Nephron (organoid): ENCODE measurements around the gene FBXO42.

ENCODE experiments used
- H3K27ac Mint-ChIP-seq, 3 experiments: 2 replicates each; pipeline ENCODE4 v1.8.0; 2020; ENCODE audit warnings: mixed read lengths in 3 of 3, mild to moderate bottlenecking in 2 of 3, moderate library complexity in 1 of 3
- H3K27me3 Mint-ChIP-seq: 2 replicates; pipeline ENCODE4 v1.8.0; 2021; ENCODE audit warnings: low read depth, mild to moderate bottlenecking, moderate library complexity, mixed read lengths
- H3K36me3 Mint-ChIP-seq: 2 replicates; pipeline ENCODE4 v1.8.0; 2020; ENCODE audit warnings: low read depth, mixed read lengths
- H3K4me1 Mint-ChIP-seq: 2 replicates; pipeline ENCODE4 v1.8.0; 2020; ENCODE audit warnings: mixed read lengths
- H3K4me3 Mint-ChIP-seq, 3 experiments: 2 replicates each; pipeline ENCODE4 v1.8.0; 2020; ENCODE audit warnings: mild to moderate bottlenecking in 3 of 3, mixed read lengths in 3 of 3, moderate library complexity in 2 of 3
- H3K9me3 Mint-ChIP-seq: 2 replicates; pipeline ENCODE4 v1.8.0; 2020; ENCODE audit warnings: mixed read lengths
- TF ChIP-seq, protein P1 (sequence below), 3 experiments: fragments of 200-600 bp; sonication (generic); IDR thresholded peaks; one replicate each; pipeline ENCODE4 v1.5.0; 2021; ENCODE audit warnings: antibody characterized with exemption in 3 of 3; ENCODE audit not compliant: unreplicated experiment in 3 of 3

The FBXO42 gene

DNA sequence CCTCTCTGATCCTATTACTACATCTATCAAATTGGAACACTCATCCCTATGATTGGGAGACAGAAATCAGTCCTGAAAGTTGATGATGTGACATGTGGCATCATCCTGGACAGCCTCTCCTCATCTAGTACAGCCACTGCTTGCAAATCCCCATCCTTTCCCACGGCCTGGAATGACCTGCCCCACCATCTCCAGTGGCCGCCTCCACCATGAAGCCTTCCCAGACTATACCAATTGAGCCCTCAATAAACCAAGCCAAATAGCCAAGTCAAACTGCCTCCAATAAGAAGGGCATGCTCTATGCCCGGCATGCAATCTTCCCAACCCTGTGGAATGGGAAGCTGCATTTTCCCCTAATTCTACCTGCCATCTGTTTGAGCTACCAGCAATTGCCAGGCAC lies 139.3 kb downstream of the FBXO42 start:
- H3K27ac Mint-ChIP-seq = peak overlapping the region in 2 of 3 experiments; percentile 30 to 67
- no peaks in the 10 kb centered on the region for H3K9me3 Mint-ChIP-seq
- no peaks in the 10 kb centered on the region for H3K36me3 Mint-ChIP-seq
- peaks cover 13% of the 10 kb centered on the region for H3K27me3 Mint-ChIP-seq
- TF ChIP-seq, protein P1, sequence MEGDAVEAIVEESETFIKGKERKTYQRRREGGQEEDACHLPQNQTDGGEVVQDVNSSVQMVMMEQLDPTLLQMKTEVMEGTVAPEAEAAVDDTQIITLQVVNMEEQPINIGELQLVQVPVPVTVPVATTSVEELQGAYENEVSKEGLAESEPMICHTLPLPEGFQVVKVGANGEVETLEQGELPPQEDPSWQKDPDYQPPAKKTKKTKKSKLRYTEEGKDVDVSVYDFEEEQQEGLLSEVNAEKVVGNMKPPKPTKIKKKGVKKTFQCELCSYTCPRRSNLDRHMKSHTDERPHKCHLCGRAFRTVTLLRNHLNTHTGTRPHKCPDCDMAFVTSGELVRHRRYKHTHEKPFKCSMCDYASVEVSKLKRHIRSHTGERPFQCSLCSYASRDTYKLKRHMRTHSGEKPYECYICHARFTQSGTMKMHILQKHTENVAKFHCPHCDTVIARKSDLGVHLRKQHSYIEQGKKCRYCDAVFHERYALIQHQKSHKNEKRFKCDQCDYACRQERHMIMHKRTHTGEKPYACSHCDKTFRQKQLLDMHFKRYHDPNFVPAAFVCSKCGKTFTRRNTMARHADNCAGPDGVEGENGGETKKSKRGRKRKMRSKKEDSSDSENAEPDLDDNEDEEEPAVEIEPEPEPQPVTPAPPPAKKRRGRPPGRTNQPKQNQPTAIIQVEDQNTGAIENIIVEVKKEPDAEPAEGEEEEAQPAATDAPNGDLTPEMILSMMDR (IDR thresholded peaks at IDR 0.05; ENCODE audit: unreplicated experiment in 3 of 3) = no peak
- peaks cover 24% of the 10 kb centered on the region for H3K4me1 Mint-ChIP-seq
- H3K4me3 Mint-ChIP-seq = peak overlapping the region in 1 of 3 experiments; percentile 28

DNA sequence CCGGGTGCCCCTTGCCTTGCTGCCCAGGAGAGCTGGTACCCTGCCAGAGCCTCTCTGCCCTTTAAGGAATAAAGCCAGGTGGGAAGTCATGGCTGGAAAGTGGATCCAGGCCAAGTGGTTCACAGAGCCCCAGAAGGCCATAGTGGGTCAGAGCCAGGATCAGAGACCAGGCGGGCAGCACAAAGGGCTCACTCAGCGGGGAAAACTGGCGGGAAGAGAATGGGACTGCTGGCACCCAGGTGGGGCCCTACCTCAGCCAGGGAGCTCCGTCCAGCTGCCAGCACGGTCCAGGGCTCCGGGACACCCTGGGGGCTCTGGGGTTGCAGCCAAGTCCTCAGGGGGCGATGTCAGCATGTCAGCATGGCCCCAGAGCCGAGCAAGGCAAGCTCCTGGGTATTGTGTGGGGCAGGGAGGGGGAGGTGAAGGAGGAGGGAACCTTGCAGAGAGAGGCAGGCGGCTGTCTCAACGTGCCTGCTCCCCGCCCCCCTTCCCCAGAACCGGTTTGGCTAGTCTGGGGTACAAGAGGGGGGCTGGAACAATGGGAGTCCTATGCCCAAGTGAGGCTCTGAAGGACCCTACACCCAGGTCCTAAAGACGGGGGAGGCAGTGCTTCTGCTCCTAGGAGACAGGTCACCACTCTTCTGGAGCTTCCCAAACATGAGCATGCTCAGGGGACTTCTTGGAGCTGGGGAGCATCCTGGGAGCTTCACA lies 139.9 kb downstream of the FBXO42 start, which contains the start of gene ARHGEF19:
Gene ARHGEF19, minus strand, starts transcription at position 402 of the 711 bp plus-strand sequence. CDS start 3,598 bp downstream, outside the sequence.
- Mint-ChIP-seq H3K9me3 (no peaks in the 10 kb centered on the region), H3K27ac (peak within 1 kb of the TSS; percentile 30 to 67 (median 45)), H3K4me1 (peaks cover 24% of the 10 kb centered on the region)

DNA sequence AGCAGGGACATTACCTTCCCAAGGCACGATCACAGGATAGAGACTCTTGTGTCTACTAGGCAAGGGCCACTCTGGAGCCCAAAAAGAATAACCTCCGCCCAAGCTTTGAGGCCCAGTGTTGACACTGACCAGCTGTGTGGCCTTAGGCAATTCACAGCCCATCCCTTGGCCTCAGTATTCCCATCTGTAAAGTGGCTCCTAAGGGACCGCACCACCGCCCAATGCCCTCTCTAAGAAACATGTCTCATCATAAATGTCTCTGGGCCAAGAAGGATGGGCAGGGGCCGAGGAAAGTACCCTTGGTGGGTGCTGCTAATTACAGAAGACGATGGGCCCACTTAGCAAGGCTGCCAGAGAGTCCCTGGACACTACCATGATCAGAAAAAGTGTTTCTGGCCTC lies 140.5 kb downstream of the FBXO42 start:
- peak overlapping the region in 2 of 3 experiments; percentile 44 to 52 for H3K4me3 Mint-ChIP-seq
- H3K27ac Mint-ChIP-seq = peak overlapping the region in 2 of 3 experiments; percentile 27 to 45
- TF ChIP-seq, protein P1 (IDR thresholded peaks at IDR 0.05; ENCODE audit: unreplicated experiment in 3 of 3) = no peak

More for the DNA sequence above, 139.9 kb downstream of the FBXO42 start, which contains the start of gene ARHGEF19:
- TF ChIP-seq, protein P1 (IDR thresholded peaks at IDR 0.05; ENCODE audit: unreplicated experiment in 3 of 3) = no peak
- H3K27me3 Mint-ChIP-seq = peaks cover 13% of the 10 kb centered on the region
- peak within 1 kb of the TSS in 2 of 3 experiments; percentile 44 to 52 for H3K4me3 Mint-ChIP-seq
- H3K36me3 Mint-ChIP-seq = no peaks in the 10 kb centered on the region

DNA sequence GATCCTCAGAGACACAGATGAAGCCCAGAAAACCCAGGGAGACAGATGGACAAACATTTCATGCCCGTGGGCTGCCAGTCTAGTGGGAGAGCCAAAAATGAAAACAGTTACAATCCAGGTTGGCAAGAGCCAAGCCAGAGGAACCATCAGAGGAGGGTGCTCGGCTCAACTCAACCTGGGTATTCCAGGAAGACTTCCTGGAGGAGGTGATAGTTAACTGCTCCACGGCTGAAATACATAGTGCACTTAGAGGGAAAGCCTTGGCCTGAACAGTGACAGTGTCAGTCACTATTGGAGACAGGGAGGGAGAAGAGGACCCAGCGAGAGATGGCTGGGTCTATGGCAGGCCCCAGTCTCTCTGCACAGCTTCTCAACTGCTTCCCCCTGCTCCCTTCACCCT lies 141.7 kb downstream of the FBXO42 start:
- H3K9me3 Mint-ChIP-seq = no peaks in the 10 kb centered on the region
- peak overlapping the region; percentile 6 to 39 (median 15) for H3K4me3 Mint-ChIP-seq
- TF ChIP-seq, protein P1 (IDR thresholded peaks at IDR 0.05; ENCODE audit: unreplicated experiment in 3 of 3) = no peak
- peaks cover 6% of the 10 kb centered on the region for H3K27me3 Mint-ChIP-seq
- H3K27ac Mint-ChIP-seq = peak overlapping the region in 1 of 3 experiments; percentile 2
- no peaks in the 10 kb centered on the region for H3K36me3 Mint-ChIP-seq
- H3K4me1 Mint-ChIP-seq = peaks cover 14% of the 10 kb centered on the region

More for the DNA sequence above, 140.5 kb downstream of the FBXO42 start:
- Mint-ChIP-seq H3K9me3 (no peaks in the 10 kb centered on the region), H3K27me3 (peaks cover 13% of the 10 kb centered on the region), H3K36me3 (no peaks in the 10 kb centered on the region), H3K4me1 (peaks cover 22% of the 10 kb centered on the region)

DNA sequence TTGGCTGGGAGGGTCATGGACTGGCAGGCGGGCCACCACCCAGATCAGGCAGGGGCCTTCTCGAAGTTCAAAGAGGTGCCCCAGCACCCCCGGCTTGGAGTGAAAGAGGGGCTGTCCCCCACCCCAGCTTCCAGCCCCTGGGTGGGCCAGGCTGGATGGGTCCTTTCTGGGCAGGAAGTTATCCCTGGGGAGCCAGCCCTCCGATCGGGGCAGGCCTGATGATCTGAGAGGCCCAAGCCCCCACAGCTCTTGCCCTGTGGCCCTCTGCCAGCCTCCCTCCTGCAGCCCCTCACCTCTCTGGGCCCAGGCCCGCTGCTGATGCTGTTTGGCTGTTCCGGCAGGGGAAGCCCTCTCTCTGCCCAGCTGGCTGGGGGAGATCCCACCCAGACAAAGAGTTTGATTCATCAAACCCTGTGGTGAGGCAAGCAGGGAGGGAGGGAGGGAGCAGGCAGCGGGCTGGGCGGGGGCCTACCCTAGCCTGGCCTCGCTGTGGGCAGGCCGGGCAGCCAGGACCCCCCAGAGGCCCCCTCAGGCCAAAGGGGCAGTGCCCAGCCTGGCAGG lies 142.4 kb downstream of the FBXO42 start:
- Mint-ChIP-seq H3K36me3 (no peaks in the 10 kb centered on the region), H3K27ac (peak overlapping the region; percentile 29 to 69 (median 65)), H3K9me3 (no peaks in the 10 kb centered on the region), H3K27me3 (peaks cover 6% of the 10 kb centered on the region), H3K4me3 (peak overlapping the region; percentile 6 to 45 (median 15)), H3K4me1 (peaks cover 14% of the 10 kb centered on the region)
- TF ChIP-seq, protein P1 (IDR thresholded peaks at IDR 0.05; ENCODE audit: unreplicated experiment in 3 of 3) = no peak
